HG03378 (cell line): ENCODE results near the gene PDIA5.

Experiments used
- ATAC-seq: cut with Tn5 transposase; IDR thresholded peaks from one replicate; pipeline ENCODE4 v1.9.1; 2021; ENCODE audit warnings: mild to moderate bottlenecking, moderate library complexity; ENCODE audit not compliant: unreplicated experiment

Gene PDIA5

GRCh38 chr3:123159926-123160635, 93.3 kb downstream of the PDIA5 start:
- ATAC-seq = no peak

DNA sequence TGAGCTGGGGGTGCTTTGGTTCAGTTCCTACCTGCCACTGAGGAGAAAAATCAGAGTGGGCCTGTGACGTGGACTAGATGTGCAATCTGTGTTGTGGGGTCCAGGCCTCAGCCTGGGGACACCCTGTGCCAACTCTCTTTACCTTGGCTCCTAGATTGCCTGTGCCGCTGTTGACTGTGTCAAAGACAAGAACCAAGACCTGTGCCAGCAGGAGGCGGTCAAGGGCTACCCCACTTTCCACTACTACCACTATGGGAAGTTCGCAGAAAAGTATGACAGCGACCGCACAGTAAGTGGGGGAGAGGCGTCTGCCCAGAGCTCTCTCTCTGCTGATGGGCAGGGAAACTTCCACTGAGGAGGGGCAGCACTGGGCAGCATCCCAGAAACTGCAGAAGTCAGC, 94.3 kb downstream of the PDIA5 start:
- no peak for ATAC-seq

DNA sequence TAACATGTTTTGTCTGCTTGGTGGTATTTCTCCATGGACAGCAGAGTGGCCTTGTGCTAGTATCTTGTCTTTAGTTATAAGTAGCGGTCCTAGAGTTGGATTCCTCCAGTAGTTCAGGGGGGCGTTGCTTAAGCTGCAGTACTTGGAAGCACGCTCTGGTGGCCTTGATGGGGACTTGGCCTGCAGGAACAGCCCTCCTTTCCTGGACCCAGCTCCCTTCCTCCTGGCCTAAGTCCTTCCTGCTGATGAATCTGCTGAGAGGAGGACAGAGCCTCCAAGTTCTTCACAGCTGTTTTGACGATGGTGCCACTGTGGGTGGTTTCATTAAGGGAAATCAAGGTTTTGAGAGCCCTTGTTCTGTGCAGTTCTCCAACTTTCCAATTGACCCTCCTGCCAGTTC, 96.3 kb downstream of the PDIA5 start:
- ATAC-seq = no peak

DNA sequence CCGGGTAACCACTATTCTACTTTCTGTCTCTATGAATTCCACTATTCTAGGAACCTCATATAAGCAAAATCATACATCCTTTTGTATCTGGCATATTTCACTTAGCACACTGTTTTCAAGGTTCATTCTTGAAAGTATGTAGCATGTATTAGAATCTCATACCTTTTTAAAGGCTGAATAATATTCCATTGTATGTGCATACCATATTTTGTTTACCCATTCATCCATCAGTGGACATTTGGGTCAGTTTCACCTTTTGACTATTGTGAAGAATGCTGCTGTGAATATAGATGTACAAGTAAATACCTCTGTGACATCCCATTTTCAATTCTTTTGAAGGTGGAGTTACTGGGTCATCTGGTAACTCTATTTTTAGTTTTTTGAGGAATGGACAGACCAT, 98.3 kb downstream of the PDIA5 start:
- no peak for ATAC-seq

DNA sequence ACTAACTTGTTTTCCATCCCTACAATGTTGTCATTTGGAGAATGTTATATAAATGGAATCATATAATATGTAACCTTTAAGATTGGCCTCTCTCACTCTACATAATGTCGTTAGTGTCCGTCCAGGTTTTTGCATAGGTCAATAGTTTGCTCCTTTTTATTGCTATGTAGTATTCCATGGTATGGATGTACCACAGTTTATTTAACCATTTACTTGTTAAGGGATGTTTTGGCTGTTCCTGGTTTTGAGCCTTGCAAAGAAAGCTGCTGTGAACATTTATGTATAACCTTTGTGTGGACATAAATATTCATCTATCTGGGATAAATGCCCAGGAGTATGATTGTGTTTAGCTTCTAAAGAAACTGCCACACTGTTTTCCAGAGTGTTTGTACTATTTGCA, 100.9 kb downstream of the PDIA5 start:
- no peak for ATAC-seq

DNA sequence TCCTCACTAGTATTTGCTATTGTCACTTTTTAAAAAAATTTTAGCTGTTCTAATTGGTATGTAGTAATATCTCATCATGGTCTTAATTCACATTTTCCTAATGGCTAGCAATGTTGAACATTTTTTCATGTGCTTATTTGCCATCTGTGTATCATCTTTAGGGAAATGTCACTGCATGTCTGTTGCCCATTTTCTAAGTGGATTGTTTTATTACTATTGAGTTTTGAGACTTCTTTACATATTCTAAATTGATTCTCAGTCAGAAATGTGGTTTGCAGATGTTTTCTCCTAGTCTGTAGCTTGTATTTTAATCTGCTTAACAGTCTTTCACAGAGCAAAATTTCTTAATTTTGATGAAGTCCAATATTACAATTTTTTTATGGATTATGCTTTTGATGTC, 101.3 kb downstream of the PDIA5 start:
- ATAC-seq = no peak

DNA sequence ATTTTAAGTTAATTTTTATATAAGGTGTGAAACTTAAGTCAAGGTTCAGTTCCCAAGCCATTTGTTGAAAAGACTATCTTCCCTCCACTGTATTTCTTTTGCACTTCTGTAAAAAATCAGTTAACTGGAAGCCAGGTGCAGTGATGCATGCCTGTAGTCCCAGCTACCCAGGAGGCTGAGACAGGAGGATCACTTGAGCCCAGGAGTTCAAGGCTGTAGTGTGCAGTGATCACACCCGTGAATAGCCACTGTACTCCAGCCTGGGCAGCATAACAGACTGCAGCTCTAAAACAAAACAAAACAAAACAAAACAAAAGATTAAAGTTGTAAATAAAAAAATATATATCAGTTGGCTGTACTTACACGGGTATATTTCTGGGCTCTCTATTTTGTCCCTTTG, 101.8 kb downstream of the PDIA5 start:
- no peak for ATAC-seq

DNA sequence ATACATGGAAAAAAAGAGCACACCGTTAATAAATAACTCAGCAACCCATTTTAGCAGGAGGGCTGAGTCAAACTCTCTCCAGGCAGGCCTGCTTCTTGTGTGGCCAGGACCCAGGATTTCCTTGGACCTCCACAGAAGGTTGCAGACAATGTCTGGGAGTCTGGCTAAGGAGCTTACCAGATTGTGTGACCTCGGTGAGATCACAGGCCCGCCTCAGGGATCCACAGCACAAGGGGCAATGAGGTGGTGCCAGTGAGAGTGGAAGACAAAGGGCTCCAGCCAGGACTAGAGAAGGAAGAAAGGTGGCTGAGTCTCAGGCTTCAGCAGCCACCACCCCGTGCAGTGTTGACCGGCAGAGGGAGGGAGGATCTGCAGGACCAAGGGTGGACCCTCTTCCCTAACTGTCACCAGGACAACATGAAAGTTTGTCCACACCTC, 102.7 kb downstream of the PDIA5 start:
- no peak for ATAC-seq

DNA sequence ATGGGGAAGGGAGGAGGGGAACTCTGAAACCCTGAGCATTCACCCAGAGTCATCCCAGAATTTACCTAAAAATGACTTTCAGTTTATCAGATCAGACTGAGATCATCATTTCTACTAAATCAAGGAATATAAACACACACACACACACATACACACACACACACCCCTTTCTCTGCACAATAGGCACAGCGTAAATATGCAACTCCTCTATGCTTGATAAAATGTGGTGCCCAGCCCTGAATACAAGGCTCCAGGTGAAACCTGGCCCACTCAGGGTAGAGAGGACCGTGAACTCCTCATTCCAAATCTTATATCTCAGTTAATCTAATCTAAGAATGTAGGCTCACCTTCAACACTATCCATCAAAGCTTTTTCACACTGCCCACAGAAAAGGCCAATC, 103.1 kb downstream of the PDIA5 start:
- no peak for ATAC-seq

- no peak for ATAC-seq
Observed at GRCh38 chr3:123180791-123181190, 114.0 kb downstream of the PDIA5 start.

DNA sequence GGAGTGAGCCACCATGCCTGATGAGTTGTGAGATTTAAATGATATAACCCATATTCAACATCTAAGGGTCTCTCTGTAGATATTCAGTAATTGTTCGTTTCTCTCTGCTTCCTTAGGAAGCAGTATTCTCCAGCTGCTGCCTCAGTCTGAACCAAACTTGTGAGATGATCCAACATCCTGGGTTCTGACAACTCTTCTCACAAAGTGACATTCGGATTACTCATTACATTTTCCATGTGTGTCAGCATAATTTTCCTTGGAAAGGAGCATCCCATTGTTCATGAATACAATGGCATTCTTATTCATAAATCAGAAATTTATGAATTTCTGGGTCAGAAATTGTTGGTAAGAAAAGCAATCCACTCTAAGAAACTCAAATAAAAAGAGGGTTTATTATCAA, 119.9 kb downstream of the PDIA5 start:
- ATAC-seq = no peak

DNA sequence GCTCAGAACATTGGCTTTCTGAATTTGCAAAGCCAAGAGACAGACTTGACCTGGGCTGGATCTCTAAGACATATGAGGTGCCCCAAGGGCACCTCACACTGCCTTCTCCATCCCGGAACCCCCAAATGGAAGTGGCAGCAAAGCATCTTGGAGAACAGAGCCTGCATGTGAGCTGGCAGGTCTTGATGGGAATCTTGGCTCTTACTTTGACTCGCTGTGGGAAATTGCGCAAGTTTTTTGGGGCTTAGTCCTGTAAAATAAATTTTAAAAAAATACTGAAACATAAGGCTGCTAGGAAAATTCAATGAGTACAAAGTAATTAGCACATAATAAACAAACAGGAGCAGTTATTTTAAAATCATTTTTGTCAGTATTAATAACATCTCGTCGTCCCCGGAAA, 121.2 kb downstream of the PDIA5 start:
- ATAC-seq = no peak

GRCh38 chr3:123193448-123194101, 126.8 kb downstream of the PDIA5 start:
- ATAC-seq = no peak

DNA sequence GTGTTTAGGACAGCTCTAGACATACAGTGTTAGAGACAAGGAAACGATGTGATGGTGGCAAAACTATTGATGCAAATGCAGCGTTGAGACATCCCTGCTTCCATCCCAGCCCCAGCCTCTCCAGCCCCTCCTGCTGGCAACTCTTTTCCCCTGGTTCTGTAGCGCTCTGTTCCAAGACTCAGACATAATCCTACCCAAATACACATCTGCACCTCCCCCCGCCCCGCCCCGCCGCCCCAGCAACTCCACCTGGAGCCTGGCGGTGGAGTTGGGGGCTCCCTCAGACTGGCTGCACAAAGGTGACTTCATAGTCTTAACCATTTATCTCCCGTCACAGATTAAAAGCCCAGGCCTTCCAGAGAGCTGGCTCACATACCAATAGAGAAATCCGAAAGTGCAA, 127.7 kb downstream of the PDIA5 start:
- ATAC-seq = no peak

DNA sequence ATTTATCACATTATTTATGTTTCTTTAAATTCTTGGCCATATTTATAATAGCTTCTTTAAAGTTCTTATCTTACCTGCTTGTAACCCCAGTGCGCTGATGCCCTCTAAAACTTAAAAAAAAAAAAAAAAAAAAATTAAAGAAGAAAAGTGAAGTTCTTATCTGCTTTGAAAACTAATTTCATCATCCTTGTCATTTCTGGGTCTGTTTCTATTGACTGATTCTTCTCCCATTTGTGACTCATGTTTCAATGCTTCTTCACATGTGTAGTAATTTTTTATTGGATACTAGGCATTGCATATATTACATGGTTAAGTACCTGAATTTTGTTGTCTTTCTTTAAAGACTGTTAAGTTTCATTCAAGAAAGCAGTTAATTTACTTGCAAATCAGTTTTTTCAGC, 131.5 kb downstream of the PDIA5 start:
- ATAC-seq = no peak

DNA sequence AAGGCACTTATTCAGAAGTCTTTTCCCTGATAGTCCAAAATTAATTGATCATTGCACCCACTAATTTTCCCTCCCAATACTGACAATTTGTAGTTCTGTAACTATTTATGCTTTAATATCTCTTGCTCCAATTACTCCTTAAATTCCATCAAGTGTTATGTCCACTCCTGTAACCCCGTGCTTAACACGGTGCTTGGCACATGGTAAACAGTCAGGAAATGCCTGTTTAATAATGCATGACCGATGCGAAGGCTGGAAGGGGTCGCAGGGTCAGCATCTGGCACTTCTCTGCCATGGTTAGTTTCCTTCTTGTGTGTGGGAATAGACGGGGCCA, 134.4 kb downstream of the PDIA5 start:
- no peak for ATAC-seq

GRCh38 chr3:123201557-123202427, 135.0 kb downstream of the PDIA5 start, which contains the start of gene SEC22A:
Gene SEC22A (plus strand): TSS chr3:123201943. CDS start chr3:123209218, 7,275 bp downstream.
- ATAC-seq = peak; percentile 92

- ATAC-seq = no peak
Observed at GRCh38 chr3:123202451-123202850, 135.6 kb downstream of the PDIA5 start.
